ENCODE data around the gene EPHB6.

Gene EPHB6

GRCh38 chr7:142833174-142834048 lies 21.5 kb upstream of the EPHB6 start:
- DNase-seq (ENCODE audit: extremely low read depth in 1 of 2, low read depth in 1 of 2) = no peak

DNA sequence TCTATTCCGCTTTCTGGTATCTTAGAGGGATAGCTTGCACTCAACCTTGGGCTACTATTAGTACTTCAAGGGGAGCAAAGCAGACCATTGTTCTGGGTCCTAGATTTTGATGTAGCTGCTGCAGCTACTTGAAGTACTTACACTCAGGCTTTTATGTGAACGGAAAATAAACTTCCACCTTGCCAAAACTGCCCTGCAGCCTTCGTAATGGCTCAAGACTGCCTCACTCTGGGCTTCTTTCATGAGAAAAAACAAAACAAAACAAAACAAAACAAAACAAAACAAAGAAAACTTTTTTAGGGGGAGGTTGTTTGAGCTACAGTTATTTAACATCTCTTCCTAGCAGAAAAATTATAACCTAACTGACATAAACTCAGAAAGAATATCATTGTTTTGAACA lies 19.4 kb upstream of the EPHB6 start:
- DNase-seq (ENCODE audit: extremely low read depth in 1 of 2, low read depth in 1 of 2) = no peak

DNA sequence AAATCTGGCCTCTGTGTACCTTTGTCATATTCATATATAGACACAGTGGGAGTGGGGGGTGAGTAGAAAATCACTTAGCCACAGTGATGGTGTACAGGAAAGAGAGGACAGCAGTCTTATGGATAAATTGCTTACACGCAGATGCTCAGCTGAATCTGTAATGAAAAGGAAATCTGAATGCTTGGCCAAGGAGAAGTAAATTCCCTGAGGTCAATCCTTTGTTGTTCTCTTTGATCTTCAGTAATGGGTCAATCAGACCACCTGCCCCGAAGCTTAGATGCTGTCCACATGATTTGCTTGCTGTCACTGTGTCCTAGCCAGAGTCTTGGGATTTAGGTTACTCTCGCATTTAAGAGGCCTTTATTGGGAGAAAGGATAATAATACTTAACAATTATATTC lies 18.4 kb upstream of the EPHB6 start:
- no peak for DNase-seq (ENCODE audit: extremely low read depth in 1 of 2, low read depth in 1 of 2)

DNA sequence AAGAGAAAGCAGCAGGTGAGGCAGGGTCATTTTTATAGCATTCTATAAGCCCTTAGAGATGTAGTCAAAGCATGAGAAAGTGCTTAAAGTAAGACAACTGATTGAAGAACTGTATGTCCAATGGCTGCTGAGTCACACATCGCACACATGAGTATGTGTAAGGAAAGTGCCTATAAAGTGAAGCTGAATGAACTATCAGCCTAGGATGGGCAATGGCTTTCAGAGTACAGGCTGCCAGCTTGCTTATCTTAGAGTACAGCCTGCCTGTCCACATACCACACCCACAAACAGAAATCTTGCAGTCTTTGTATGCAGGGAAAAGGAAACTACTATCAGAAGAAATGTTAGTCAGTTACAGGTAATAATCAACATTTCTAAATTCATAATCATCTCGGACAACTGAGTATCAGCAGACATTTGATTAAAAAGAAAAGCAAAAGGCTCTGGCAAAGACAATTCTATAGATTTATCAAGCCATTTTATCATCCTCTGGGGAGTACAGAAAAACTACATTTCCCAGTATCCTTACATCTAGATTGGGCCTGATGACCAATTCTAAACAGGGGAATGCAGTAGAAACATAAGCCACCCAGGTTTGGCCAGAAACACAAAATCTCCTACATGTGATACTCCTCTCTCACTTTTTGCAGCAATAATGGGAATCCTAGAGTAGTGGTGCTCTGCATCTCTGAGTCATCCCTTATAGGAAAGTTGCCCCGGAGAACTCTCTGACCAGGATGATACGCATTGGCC lies 16.2 kb upstream of the EPHB6 start:
- DNase-seq (ENCODE audit: extremely low read depth in 1 of 2, low read depth in 1 of 2) = no peak

- DNase-seq (ENCODE audit: extremely low read depth in 1 of 2, low read depth in 1 of 2) = no peak
Observed at GRCh38 chr7:142842251-142842766, 12.6 kb upstream of the EPHB6 start.

GRCh38 chr7:142847353-142847752 lies 7.5 kb upstream of the EPHB6 start:
- DNase-seq (ENCODE audit: extremely low read depth in 1 of 2, low read depth in 1 of 2) = no peak

GRCh38 chr7:142851269-142851668 lies 3.6 kb upstream of the EPHB6 start:
- no peak for DNase-seq (ENCODE audit: extremely low read depth in 1 of 2, low read depth in 1 of 2)

DNA sequence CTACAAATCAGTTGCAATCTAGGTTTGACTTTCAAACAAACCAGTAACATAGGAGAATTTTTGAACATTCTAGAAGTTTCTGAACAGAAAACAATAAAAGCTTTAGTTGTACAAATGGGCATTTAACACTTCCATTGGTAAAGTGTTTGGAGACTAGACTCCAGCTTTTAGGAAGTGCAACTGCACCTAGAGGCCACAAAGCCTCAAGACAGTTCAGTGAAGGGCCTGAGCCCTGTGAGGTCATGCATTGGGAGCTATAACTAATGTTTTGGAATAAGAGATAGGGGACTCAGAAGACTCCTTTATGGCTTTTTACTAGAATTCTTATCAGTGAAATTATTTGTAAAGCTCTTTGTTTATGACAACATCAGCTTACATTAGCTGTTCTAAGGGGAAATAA lies 3.0 kb upstream of the EPHB6 start:
- no peak for DNase-seq (ENCODE audit: extremely low read depth in 1 of 2, low read depth in 1 of 2)

DNA sequence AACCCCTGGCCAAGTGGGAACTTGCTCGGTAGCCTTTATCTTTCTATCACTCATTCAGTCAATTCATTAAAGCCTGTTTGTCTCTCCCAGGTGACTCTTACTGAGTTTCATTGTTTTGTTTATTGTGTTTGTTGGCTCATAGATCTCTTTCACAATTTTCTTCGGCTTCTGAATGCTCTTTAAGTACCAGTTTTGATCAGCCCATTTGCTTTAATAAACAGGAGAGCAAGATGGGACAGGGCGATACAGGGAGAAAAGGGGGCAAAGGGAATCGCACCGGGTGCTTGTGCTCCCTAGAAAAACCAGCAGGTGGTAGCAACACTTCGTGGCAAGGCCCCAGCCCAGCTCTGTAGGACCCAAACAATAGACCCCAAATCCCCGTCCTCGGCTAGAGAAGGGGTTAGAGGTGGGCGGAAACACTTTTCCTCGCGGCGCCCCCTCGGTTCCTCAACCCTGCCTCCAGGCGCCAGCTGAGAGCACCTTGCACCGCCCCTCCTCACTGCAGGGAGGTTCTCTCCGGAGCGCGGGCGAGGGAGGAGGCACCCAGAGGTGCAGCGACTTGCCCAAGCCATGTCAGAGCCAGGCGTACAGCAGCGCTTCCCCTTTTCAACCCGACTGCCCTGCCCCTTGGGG lies 1.0 kb upstream of the EPHB6 start:
- DNase-seq (ENCODE audit: extremely low read depth in 1 of 2, low read depth in 1 of 2) = peak; percentile 42 to 44

DNA sequence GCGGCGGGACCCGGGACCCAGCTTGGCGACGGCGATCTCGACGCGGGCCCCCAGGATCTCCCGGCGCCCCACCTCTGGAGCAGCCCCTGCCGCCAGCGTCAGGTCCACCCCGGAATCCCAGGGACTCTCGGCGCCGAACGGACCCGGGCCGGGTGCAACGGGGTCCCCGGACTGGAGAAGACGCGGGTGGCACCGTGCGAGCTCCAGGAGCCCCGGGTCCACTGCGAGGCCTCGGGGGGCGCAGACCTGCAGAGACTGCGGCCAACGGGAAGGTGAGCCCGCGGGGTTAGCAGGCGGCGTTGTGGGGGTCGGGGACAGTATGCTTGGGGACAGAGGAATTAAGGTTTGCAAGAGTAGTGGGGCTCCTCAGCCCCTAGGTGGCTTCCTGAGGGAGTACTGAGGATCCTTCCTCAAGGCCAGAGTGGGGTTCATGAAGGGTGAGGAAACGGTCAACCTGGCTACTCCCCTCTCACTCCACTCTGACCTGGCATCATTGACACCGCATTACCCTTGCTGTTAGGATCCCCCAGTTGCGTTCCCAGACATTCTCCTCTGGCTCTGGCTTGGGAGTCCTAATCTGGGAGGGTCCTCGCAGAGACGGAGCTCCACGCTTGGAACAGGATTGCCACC lies 353 bp downstream of the EPHB6 start:
- DNase-seq (ENCODE audit: extremely low read depth in 1 of 2, low read depth in 1 of 2) = no peak

DNA sequence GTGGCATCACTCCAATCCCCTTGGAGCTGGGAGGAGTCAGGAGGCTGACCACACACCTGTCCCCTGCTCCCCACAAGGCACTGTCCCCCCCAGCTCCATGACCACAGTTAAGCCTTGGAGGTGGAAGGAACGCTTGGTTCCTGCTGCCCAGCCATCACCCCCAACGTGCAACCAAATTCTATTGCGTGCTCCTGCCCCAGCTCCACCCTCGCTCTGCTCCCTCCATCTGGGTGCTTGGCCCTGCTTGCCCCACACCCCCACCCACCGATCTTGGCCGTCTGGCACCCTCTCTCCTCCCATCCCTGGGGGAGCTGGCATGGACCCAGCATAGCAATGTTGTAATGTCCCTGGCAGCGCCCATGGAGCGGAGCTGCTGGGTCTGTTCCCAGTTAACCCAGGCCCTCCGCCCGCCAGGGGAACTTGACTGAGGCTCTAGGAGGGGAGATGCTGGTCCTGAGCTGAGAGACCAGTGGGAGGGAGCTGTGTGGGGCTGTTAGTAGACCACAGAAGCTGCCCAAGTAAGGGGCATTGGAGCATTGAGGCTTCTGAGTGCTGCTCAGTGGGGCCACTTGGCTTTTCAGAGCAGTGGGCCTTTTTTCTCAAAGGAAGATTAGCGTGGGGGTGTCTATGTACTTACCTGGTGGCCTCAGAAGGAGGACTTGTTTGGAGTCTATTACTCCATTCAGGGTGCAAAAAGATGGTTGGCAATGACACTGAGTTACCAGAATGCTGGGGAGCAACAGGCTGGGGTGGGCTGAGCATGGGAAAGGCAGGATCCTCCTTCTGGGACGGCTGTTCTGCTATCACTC lies 1.1 kb downstream of the EPHB6 start:
- no peak for DNase-seq (ENCODE audit: extremely low read depth in 1 of 2, low read depth in 1 of 2)

DNA sequence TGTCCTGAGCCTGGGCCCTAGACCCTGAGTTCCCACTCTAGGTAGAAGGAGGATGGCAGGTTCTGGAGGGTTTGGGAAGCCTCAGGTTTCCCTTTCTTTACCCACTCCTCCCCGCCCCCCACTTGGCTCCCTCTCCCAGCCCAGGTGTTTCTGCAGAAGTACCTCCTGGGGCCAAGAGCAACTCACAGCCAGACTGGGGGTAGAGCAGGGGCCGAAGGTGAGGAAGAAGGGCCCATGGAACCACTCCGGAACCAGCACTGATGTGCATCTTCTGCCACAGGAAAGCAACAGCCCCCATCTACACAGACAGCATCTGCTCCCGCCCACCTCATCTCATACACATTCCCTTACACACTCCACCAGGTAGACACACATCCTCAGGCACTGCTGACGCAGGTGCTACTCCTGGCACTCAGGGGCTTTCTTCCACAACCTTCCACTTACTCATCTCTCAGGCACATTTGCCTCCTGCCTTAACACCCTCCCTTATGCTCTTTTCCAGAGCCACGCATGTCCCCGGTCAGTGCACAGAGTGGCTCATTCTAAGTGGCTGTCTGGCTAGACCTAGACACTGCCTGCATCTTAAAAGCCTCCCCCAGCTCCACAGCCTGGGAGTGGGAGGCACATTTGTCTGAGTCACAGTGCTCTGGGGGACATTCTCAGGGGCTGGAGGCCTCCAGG lies 1.8 kb downstream of the EPHB6 start:
- no peak for DNase-seq (ENCODE audit: extremely low read depth in 1 of 2, low read depth in 1 of 2)

DNA sequence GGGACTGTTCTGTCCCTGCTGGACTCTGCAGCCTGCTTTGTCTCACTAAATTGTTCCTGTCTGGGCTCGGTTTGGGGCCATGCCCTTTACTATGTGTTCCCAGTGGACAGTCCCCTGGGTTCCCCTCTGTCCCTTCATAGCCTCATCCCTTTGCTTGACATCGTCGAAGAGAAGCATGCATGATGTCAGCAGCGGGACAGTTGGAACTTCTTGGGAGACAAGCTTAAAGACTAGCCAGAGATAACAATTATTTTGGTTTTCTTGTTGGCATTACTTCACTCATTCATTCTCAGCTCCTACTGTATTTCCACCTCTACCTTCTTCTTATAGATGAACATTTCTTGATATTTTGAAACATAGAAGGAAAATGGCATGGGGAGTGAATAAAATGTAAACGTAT lies 2.7 kb downstream of the EPHB6 start:
- no peak for DNase-seq (ENCODE audit: extremely low read depth in 1 of 2, low read depth in 1 of 2)

GRCh38 chr7:142859411-142859810 lies 4.5 kb downstream of the EPHB6 start:
- no peak for DNase-seq (ENCODE audit: extremely low read depth in 1 of 2, low read depth in 1 of 2)

DNA sequence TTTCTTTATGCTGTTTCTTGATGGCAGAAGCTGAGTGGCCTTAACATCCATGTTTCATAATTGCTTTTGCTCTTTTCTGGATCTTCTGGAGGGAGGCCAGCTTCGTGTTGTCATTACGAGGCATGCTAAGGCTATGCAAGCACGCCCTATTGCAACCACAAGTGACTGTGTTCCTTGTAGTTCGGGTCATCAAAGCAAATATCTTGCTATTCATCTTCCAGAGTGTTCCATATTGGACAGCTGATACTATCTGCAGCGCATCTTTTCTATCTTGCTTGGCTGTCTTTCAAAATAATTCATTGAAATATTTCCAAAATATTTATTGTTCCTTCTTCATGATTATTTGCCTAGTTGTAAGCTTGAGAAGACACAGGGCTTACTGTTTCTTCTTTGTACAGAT lies 5.0 kb downstream of the EPHB6 start:
- DNase-seq (ENCODE audit: extremely low read depth in 1 of 2, low read depth in 1 of 2) = no peak

DNA sequence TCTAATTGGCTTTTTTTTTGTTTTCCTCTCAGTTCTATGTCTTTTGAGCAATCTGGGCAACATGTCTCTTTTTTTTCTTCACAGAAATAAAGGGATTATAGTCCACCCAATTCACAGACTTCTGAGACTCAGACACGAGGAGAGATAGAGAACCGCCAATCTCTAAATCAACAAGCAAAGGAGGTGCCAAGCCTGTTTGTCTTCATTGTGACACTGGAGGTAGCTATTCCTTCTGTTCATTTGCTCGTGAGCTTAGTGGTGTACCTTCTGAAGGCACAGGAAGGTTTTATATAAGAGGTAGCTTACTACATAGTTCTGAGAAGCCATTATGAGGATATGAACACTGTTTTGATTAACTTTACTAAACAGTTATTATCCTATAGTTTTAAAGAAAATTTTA lies 6.1 kb downstream of the EPHB6 start:
- no peak for DNase-seq (ENCODE audit: extremely low read depth in 1 of 2, low read depth in 1 of 2)

DNA sequence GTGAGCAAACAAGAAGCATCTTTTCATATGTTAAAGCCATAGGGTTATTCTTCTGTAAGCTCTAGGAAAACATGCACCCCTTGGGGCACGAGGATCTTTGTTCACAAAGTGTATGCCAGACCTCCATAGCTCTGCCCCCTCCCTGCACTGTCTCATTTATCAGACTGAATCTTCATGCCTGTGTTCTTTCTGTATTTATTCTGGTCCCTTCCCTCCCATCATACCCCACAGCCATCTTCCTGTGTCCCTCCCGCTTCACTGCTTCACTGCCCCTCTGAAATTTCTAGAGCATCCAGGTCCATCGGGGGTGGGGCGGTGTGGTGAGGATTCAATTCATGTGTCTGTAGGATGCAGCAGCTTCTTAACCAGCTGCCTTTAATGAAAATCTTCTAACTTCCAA lies 7.5 kb downstream of the EPHB6 start:
- no peak for DNase-seq (ENCODE audit: extremely low read depth in 1 of 2, low read depth in 1 of 2)

- DNase-seq (ENCODE audit: extremely low read depth in 1 of 2, low read depth in 1 of 2) = no peak
Observed at GRCh38 chr7:142862786-142863400, 8.0 kb downstream of the EPHB6 start.

Data from stimulated activated CD8-positive, alpha-beta memory T cell treated with anti-CD3 and anti-CD28 coated beads, Interleukin-7, amount 100 ng/mL, for 48 hours (primary cell).